PFSK-1 (cell line): ENCODE data around the gene S100A16.

ENCODE experiments used
- POLR2AphosphoS5 ChIP-seq: IDR thresholded peaks from 2 replicates; pipeline ENCODE4 v1.6.1; 2012; ENCODE audit warnings: low read depth, mild to moderate bottlenecking, control low read depth, low read length, moderate library complexity
- REST ChIP-seq, 2 experiments: IDR thresholded peaks; 2 replicates each; pipeline versions ENCODE4 v1.6.1 to v1.8.0; 2011 to 2012; ENCODE audit warnings: low read depth in 2 of 2, low read length in 2 of 2, control low read depth in 1 of 2, inconsistent platforms in 1 of 2, mild to moderate bottlenecking in 1 of 2, moderate library complexity in 1 of 2; ENCODE audit not compliant: insufficient read depth in 1 of 2
- TAF1 ChIP-seq: IDR thresholded peaks from 2 replicates; pipeline ENCODE4 v1.6.1; 2012; ENCODE audit warnings: low read length, control low read depth, borderline replicate concordance; ENCODE audit not compliant: insufficient read depth

- TF ChIP-seq POLR2AphosphoS5 (no peak; the same call in 1 of the 2 replicates), TAF1 (no peak), REST (IDR thresholded peaks at IDR 0.05; ENCODE audit: insufficient read depth in 1 of 2, low read depth in 2 of 2, low read length in 2 of 2) (no peak)
Observed at GRCh38 chr1:153640861-153641260, 27.9 kb upstream of the S100A16 start.
